ENCODE measurements around the gene DIRAS3. TPM values are rescaled to one million over a fixed set of nuclear protein-coding genes. Genes with fewer than 3 reads are reported as not detected.
"Not testable (repeated sequence)": the region's sequence is repeated elsewhere in the genome, so short reads cannot be mapped to it uniquely, and the experiment has no call there.

DIRAS3 gene, protein sequence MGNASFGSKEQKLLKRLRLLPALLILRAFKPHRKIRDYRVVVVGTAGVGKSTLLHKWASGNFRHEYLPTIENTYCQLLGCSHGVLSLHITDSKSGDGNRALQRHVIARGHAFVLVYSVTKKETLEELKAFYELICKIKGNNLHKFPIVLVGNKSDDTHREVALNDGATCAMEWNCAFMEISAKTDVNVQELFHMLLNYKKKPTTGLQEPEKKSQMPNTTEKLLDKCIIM
- not detected for polyA plus RNA-seq

DNA sequence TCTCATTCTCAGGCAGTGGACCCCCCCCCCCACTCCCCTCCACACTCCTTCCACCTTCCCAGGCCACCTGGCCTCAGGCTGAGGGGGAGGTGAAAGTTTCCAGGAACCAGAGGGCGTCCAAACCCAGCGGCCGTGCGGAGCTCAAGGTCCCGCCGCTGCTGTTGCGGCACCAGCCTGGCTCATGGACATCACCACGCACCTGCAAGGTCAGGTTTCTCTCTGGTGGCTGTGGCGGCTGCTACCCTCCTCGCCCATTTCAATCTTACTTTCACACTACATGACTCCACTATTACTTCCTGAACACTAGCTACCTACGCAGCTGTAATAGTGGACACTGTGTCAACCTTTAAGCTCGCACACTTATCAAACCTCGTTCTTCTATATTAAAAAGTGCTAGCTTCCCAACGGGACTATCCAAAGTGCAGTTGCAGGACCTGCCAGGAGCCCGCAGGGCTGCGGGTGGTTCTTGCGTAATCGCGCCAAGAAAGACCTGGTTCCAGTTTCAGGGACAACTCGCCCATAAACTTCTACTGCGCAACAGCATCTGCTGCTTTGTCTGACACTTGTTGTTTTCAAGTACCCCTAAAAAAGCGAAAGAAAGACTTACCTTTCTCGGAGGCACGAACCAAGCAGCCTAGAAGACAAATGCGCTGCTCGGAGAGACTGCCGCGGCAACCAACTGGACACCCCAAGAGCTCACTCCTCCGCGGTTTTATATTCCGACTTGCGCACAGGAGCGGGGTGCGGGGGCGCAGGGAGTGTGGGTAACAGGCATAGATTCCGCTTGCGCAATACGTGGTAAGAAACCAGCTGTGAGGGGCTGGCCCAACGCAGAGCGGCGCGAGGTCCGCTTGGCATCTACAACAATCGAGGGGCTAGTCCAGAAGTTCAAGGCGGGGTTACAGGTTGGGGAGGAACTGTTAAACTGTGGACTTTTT is at the start of gene DIRAS3:
DIRAS3 (minus strand) TSS at position 687 of the 938 bp plus-strand sequence. CDS start 3,330 bp downstream, outside the sequence.
- Mint-ChIP-seq H3K27me3 (peaks cover 13% of the 10 kb centered on the region), H3K4me1 (no peaks in the 10 kb centered on the region), H3K36me3 (no peaks in the 10 kb centered on the region)

GRCh38 chr1:68093737-68094136 is 43.3 kb upstream of the DIRAS3 start:
- Mint-ChIP-seq H3K4me3 (no peak overlapping the region), H3K9me3 (peaks cover 0 to 2% (median 0%) of the 10 kb centered on the region in 3 donors), H3K27ac (no peak overlapping the region), H3K27me3 (no peaks in the 10 kb centered on the region), H3K4me1 (no peaks in the 10 kb centered on the region), H3K36me3 (no peaks in the 10 kb centered on the region)

More for the DNA sequence above, at the start of gene DIRAS3:
- Mint-ChIP-seq H3K9me3 (peaks cover 0 to 9% (median 0%) of the 10 kb centered on the region in 3 donors), H3K4me3 (no peak within 1 kb of the TSS), H3K27ac (no peak within 1 kb of the TSS)

- H3K27me3 Mint-ChIP-seq, result no peaks in the 10 kb centered on the region
- H3K27ac Mint-ChIP-seq, result no peak overlapping the region
- H3K4me3 Mint-ChIP-seq, result no peak overlapping the region
- H3K9me3 Mint-ChIP-seq, result peaks cover 0 to 2% (median 0%) of the 10 kb centered on the region in 3 donors
- no peaks in the 10 kb centered on the region for H3K4me1 Mint-ChIP-seq
- no peaks in the 10 kb centered on the region for H3K36me3 Mint-ChIP-seq
Measured at GRCh38 chr1:68087184-68087583, 36.8 kb upstream of the DIRAS3 start.

DNA sequence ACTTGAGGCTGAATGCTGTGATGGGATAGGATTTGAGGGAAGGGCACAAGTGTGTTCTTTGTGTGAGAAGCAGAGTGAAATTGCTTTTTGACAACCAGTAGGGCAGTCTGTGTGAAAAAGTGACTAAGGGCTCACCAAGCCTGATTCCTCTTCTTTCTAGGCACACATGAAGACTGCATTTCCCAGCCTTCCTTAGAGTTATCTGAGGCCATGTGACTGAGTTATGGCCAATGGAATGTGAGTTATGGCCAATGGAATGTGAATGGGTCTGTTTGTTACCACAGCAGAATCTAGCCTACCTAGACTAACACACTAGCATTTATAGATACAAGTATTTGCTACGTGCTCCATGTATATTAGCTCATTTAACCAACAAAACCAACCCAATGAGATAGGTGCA is 35.3 kb upstream of the DIRAS3 start:
- Mint-ChIP-seq H3K27me3 (peaks cover 3% of the 10 kb centered on the region), H3K27ac (no peak overlapping the region), H3K4me1 (no peaks in the 10 kb centered on the region), H3K4me3 (no peak overlapping the region), H3K9me3 (peaks cover 0 to 2% (median 0%) of the 10 kb centered on the region in 3 donors), H3K36me3 (no peaks in the 10 kb centered on the region)

- Mint-ChIP-seq H3K27ac (no peak overlapping the region), H3K4me1 (no peaks in the 10 kb centered on the region), H3K4me3 (no peak overlapping the region), H3K9me3 (peaks cover 0 to 2% (median 2%) of the 10 kb centered on the region in 3 donors), H3K36me3 (no peaks in the 10 kb centered on the region), H3K27me3 (peaks cover 3% of the 10 kb centered on the region)
Measured at GRCh38 chr1:68083686-68084085, 33.3 kb upstream of the DIRAS3 start.

DNA sequence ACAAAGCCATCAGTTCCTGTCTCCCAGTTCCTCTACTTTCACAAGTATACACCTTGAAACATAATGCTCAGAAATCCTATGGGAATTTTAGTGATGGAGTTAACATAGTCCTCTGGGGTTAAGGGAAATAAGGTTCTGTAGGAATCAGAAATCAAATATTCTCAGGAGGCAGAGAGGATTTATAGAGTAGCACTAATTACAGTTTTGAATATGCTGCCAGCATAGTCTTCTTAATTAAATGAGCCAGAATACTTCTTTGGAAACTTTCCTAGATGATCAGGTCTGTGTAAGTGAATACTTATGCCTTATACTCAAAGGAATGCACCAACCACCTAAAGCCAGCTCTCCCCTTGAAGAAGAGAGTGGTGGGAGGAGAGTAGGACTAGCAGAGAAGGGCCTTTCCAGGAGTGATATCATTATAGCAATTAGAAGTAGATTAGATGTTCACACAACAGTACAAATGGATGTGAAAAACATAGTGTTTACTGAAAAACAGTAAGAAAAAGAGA is 31.4 kb upstream of the DIRAS3 start:
- Mint-ChIP-seq H3K4me1 (no peaks in the 10 kb centered on the region), H3K4me3 (no peak overlapping the region), H3K27me3 (peaks cover 3% of the 10 kb centered on the region), H3K27ac (no peak overlapping the region), H3K36me3 (no peaks in the 10 kb centered on the region), H3K9me3 (peaks cover 0 to 2% (median 2%) of the 10 kb centered on the region in 3 donors)

DNA sequence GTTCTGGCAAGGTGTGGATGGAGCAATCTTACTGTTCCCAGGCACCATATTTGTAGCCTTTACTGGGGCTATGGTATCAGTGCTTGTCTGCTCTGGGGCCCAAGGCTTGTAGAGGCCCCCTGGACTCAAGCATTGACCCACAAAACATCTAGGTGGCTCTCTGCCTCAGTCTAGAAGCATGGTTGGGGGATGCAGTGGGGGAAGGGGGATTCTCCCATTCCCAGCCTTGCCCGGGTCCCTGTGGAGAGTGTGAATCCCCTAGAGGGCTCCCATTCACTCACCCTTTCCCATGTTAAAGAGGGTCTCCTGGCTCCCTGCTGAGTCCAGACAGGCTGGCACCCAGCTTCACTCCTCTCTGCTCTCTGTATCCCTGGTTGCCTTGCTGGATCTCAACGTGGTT is 28.2 kb upstream of the DIRAS3 start:
- no peak overlapping the region for H3K4me3 Mint-ChIP-seq
- H3K27me3 Mint-ChIP-seq, result peaks cover 3% of the 10 kb centered on the region
- H3K36me3 Mint-ChIP-seq, result no peaks in the 10 kb centered on the region
- H3K9me3 Mint-ChIP-seq, result peaks cover 0 to 2% (median 2%) of the 10 kb centered on the region in 3 donors
- no peaks in the 10 kb centered on the region for H3K4me1 Mint-ChIP-seq
- no peak overlapping the region for H3K27ac Mint-ChIP-seq

- Mint-ChIP-seq H3K9me3 (peaks cover 0 to 2% (median 0%) of the 10 kb centered on the region in 3 donors), H3K27ac (no peak overlapping the region)
Measured at GRCh38 chr1:68074472-68074871, 24.0 kb upstream of the DIRAS3 start.

DNA sequence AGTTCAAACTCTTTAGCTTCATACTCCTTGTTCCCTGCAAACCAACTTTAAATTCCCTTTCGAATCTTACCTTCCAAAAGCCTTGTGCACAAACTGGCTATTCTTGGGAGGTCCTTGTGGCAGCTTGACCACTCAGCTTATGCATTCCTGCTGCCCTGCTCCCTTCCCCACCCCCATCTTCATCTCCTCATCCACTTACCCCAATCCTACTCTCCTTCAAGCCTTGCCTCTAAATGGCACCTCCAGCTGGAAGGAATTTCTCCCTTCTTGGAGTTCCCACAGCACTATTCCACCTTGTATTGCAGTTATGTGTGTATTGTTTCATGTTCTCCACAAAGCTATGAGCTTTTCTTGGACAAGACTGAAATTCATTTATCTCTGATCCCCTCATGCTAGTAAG is 15.3 kb upstream of the DIRAS3 start:
- Mint-ChIP-seq H3K27ac (no peak overlapping the region), H3K27me3 (no peaks in the 10 kb centered on the region), H3K4me1 (no peaks in the 10 kb centered on the region), H3K9me3 (peaks cover 2 to 11% (median 5%) of the 10 kb centered on the region in 3 donors), H3K36me3 (no peaks in the 10 kb centered on the region), H3K4me3 (no peak overlapping the region)

More at GRCh38 chr1:68074472-68074871, 24.0 kb upstream of the DIRAS3 start:
- H3K27me3 Mint-ChIP-seq, result no peaks in the 10 kb centered on the region
- H3K4me3 Mint-ChIP-seq, result no peak overlapping the region
- no peaks in the 10 kb centered on the region for H3K36me3 Mint-ChIP-seq
- H3K4me1 Mint-ChIP-seq, result no peaks in the 10 kb centered on the region

GRCh38 chr1:68058053-68058452 is 7.6 kb upstream of the DIRAS3 start:
- not testable (repeated sequence) for H3K4me3 Mint-ChIP-seq, H3K27me3 Mint-ChIP-seq, H3K9me3 Mint-ChIP-seq, H3K4me1 Mint-ChIP-seq, H3K27ac Mint-ChIP-seq, H3K36me3 Mint-ChIP-seq

- no peaks in the 10 kb centered on the region for H3K4me1 Mint-ChIP-seq
Measured at GRCh38 chr1:68057564-68057963, 7.1 kb upstream of the DIRAS3 start.

GRCh38 chr1:68057050-68057449 is 6.6 kb upstream of the DIRAS3 start:
- Mint-ChIP-seq H3K4me1 (no peaks in the 10 kb centered on the region), H3K9me3 (peaks cover 0 to 7% (median 2%) of the 10 kb centered on the region in 3 donors)

More at GRCh38 chr1:68057564-68057963, 7.1 kb upstream of the DIRAS3 start:
- Mint-ChIP-seq H3K9me3 (peaks cover 0 to 4% (median 3%) of the 10 kb centered on the region in 3 donors), H3K27me3 (no peaks in the 10 kb centered on the region), H3K27ac (peak overlapping the region in 1 of 3 donors; percentile 6), H3K36me3 (no peaks in the 10 kb centered on the region), H3K4me3 (no peak overlapping the region)

DNA sequence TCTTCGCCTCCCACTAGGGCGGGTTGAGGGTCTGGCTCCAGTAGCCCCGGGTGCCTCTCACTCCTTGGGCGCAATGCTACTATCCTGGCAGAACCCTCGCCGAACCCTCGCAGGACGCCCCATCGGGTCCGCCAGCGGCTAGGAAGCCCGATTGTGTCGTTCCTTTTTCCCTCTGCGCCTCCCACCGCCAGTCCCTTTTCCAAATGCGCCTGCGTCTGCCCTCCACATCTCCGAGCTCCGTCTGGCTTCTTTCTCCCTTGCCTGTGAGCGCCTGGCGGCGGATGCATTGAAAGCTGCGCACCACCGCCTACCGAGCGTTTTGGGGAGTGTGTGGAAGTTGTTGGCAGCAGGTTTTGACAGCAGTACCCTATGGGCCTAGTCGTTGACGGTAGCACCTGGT is 1.0 kb upstream of the DIRAS3 start:
- Mint-ChIP-seq H3K27ac (no peak overlapping the region), H3K4me1 (no peaks in the 10 kb centered on the region), H3K27me3 (peaks cover 12% of the 10 kb centered on the region), H3K36me3 (no peaks in the 10 kb centered on the region), H3K9me3 (peaks cover 0 to 9% (median 0%) of the 10 kb centered on the region in 3 donors), H3K4me3 (no peak overlapping the region)

More at GRCh38 chr1:68057050-68057449, 6.6 kb upstream of the DIRAS3 start:
- no peaks in the 10 kb centered on the region for H3K36me3 Mint-ChIP-seq
- no peaks in the 10 kb centered on the region for H3K27me3 Mint-ChIP-seq
- H3K27ac Mint-ChIP-seq, result peak overlapping the region in 1 of 3 donors; percentile 6
- no peak overlapping the region for H3K4me3 Mint-ChIP-seq

DNA sequence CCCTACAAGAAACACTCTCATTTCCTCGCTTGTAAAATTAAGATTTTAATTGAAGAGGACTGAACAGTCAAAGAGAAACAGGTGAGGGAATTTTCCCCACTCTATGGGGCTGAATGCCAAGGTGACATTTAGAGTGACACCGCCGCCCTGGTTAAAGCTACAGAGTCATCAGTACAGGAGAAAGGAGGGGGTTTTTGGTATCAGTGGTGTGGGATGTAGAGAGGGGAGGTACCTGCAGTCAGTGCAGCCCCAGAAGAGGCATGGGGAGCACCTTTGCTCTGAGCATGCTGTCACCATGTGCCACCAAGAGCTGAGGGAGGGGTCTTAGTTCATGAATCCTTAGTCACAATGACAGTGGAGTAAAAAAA is 2.8 kb downstream of the DIRAS3 start:
- H3K9me3 Mint-ChIP-seq, result peaks cover 0 to 7% (median 0%) of the 10 kb centered on the region in 3 donors
- H3K4me3 Mint-ChIP-seq, result no peak overlapping the region
- no peak overlapping the region for H3K27ac Mint-ChIP-seq
- peaks cover 13% of the 10 kb centered on the region for H3K27me3 Mint-ChIP-seq
- no peaks in the 10 kb centered on the region for H3K4me1 Mint-ChIP-seq
- no peaks in the 10 kb centered on the region for H3K36me3 Mint-ChIP-seq

All from IgD-negative memory B cell (primary cell).